ENCODE results near the gene BAG5. TPM values are rescaled to one million over a fixed set of nuclear protein-coding genes. Genes with fewer than 3 reads are reported as not detected.
A peak's percentile ranks its signal among the peaks of the same experiment; 100 is the strongest.

Gene BAG5
- total RNA-seq, 1 experiment from 2014 or later = 27.0 TPM

- peaks cover 82% of the 10 kb centered on the region for H3K79me2 ChIP-seq (ENCODE audit: insufficient read depth, low read length)
- CTCF ChIA-PET = interaction anchor here (1.4 kb wide), 1 partner anchor 42 kb away, joined by 4 read pairs; no protein-coding TSS in a partner anchor
Measured at GRCh38 chr14:103560691-103561090, 1.8 kb downstream of the BAG5 start.

More at GRCh38 chr14:103560691-103561090, 1.8 kb downstream of the BAG5 start:
- H3K27me3 ChIP-seq (ENCODE audit: insufficient read depth, low read length) = no peaks in the 10 kb centered on the region
- RAD21 ChIA-PET (ENCODE audit: low non-redundant PET in 1 of 2, low total read pairs in 2 of 2, uncharacterized antibody in 2 of 2, unreplicated experiment in 2 of 2) = no interaction called here
- intact Hi-C loops (cut with micrococcal nuclease) = no loop called here
- BruUV-seq (replicated peaks) = TSS peak; percentile 36
- H2AFZ ChIP-seq (ENCODE audit: low read depth, low read length, poor library complexity, severe bottlenecking) = no peak overlapping the region
- POLR2A ChIA-PET = no interaction called here
- H3K4me1 ChIP-seq (ENCODE audit: control insufficient read depth in 1 of 2, insufficient read depth in 2 of 2, low read length in 2 of 2) = peaks cover 11 to 18% of the 10 kb centered on the region in 2 experiments
- H3K27ac ChIP-seq (ENCODE audit: low read depth, low read length) = peak overlapping the region; percentile 99; the same call in 1 of the 2 replicates
- no peaks in the 10 kb centered on the region for H3K9me3 ChIP-seq (ENCODE audit: control insufficient read depth in 1 of 2, insufficient read depth in 1 of 2, low read depth in 1 of 2, low read length in 2 of 2)
- H4K20me1 ChIP-seq (ENCODE audit: insufficient read depth) = peaks cover 10% of the 10 kb centered on the region; the same call in 1 of the 2 replicates
- H3K4me2 ChIP-seq (ENCODE audit: low read length) = peak overlapping the region; percentile 75
- no peak for ATAC-seq
- H3K9ac ChIP-seq (ENCODE audit: low read length) = peak overlapping the region; percentile 78
- peak overlapping the region; percentile 79 to 99 for H3K4me3 ChIP-seq (replicated peaks in 1 of 2; ENCODE audit: low read depth in 1 of 2, low read length in 2 of 2)
- no peak for TF ChIP-seq TCF7L2 (IDR thresholded peaks at IDR 0.05; ENCODE audit: borderline replicate concordance, extremely low read depth, insufficient read depth, insufficient read length)
- TF ChIP-seq ELF1 (IDR thresholded peaks at IDR 0.05; ENCODE audit: borderline replicate concordance, low read depth) = no peak
- TF ChIP-seq ZNF274 (IDR thresholded peaks at IDR 0.05; ENCODE audit: low read depth, low read length) = no peak
- TF ChIP-seq RAD21 (IDR thresholded peaks at IDR 0.05; ENCODE audit: low read depth) = no peak
- TF ChIP-seq POLR2AphosphoS5 (IDR thresholded peaks at IDR 0.05; ENCODE audit: low read depth, low read length) = no peak
- TF ChIP-seq SIN3A (IDR thresholded peaks at IDR 0.05; ENCODE audit: low read depth) = no peak
- TF ChIP-seq POLR2A (IDR thresholded peaks at IDR 0.05; ENCODE audit: borderline replicate concordance, extremely low read depth, insufficient read depth, insufficient read length) = no peak
- TF ChIP-seq EZH2 (IDR thresholded peaks at IDR 0.05) = no peak
- TF ChIP-seq SP1 (IDR thresholded peaks at IDR 0.05; ENCODE audit: low read depth) = no peak
- TF ChIP-seq FOSL1 (IDR thresholded peaks at IDR 0.05; ENCODE audit: low read depth) = no peak
- no peak for TF ChIP-seq EGR1 (IDR thresholded peaks at IDR 0.05; ENCODE audit: low read depth)
- TF ChIP-seq CBX3 (IDR thresholded peaks at IDR 0.05; ENCODE audit: low read depth) = no peak
- TF ChIP-seq REST (IDR thresholded peaks at IDR 0.05; ENCODE audit: low read depth) = no peak
- TF ChIP-seq EZH2phosphoT487 (IDR thresholded peaks at IDR 0.05; ENCODE audit: borderline replicate concordance) = no peak
- peaks cover 13 to 27% of the 10 kb centered on the region in 2 experiments; a peak in 3 of 4 replicates for H3K36me3 ChIP-seq (ENCODE audit: control insufficient read depth in 1 of 2, insufficient read depth in 2 of 2, low read length in 2 of 2)
- no peaks in the 10 kb centered on the region for H3K9me2 ChIP-seq (ENCODE audit: insufficient read depth)
- no peak for DNase-seq (ENCODE audit: low read depth, low spot score)
